RWPE2 (cell line): ENCODE results near the gene OR8B4.

ENCODE experiments used
- ATAC-seq: fragments of 200-7000 bp; cut with Tn5 transposase; 3 replicates; pipeline ENCODE4 v1.9.1; 2021; ENCODE audit warnings: low read depth
- DNase-seq: peaks from one replicate; pipeline ENCODE4 v3.0.0-alpha.2; 2020; ENCODE audit warnings: low spot score
- H3K27ac ChIP-seq: fragments of 450-650 bp; 2 replicates; pipeline ENCODE4 v1.5.1; 2017; ENCODE audit warnings: mild to moderate bottlenecking; ENCODE audit not compliant: poor library complexity, severe bottlenecking
- H3K27me3 ChIP-seq: fragments of 250-450 bp; sonication (Bioruptor Pico); 2 replicates; pipeline ENCODE4 v1.5.1; 2021; ENCODE audit warnings: mild to moderate bottlenecking, moderate library complexity; ENCODE audit not compliant: insufficient read depth, poor library complexity, severe bottlenecking
- H3K36me3 ChIP-seq: fragments of 250-450 bp; sonication (Bioruptor Pico); 2 replicates; pipeline ENCODE4 v1.5.1; 2020; ENCODE audit warnings: low read depth, mild to moderate bottlenecking, moderate library complexity
- H3K4me1 ChIP-seq: fragments of 250-450 bp; sonication (Bioruptor Pico); 2 replicates; pipeline ENCODE4 v1.5.1; 2021; ENCODE audit warnings: mild to moderate bottlenecking, moderate library complexity; ENCODE audit not compliant: insufficient read depth, poor library complexity, severe bottlenecking
- H3K4me3 ChIP-seq: fragments of 250-450 bp; sonication (Bioruptor Pico); 2 replicates; pipeline ENCODE4 v1.5.1; 2021; ENCODE audit warnings: mild to moderate bottlenecking, moderate library complexity; ENCODE audit not compliant: severe bottlenecking
- H3K9me3 ChIP-seq: fragments of 250-450 bp; sonication (Bioruptor Pico); 2 replicates; pipeline ENCODE4 v1.5.1; 2021; ENCODE audit warnings: mild to moderate bottlenecking, moderate library complexity; ENCODE audit not compliant: severe bottlenecking
- CTCF ChIP-seq: fragments of 450-650 bp; IDR thresholded peaks from one replicate; pipeline ENCODE4 v1.5.1; 2017; ENCODE audit warnings: mild to moderate bottlenecking, moderate library complexity; ENCODE audit not compliant: poor library complexity, severe bottlenecking

The OR8B4 gene

GRCh38 chr11:124380585-124380984 lies 44.1 kb downstream of the OR8B4 start:
- Histone ChIP-seq H3K36me3 (no peaks in the 10 kb centered on the region), H3K27me3 (peaks cover 10% of the 10 kb centered on the region), H3K9me3 (no peaks in the 10 kb centered on the region), H3K4me1 (no peaks in the 10 kb centered on the region), H3K4me3 (no peak overlapping the region), H3K27ac (no peak overlapping the region)
- ATAC-seq, result no peak
- no peak for DNase-seq
- TF ChIP-seq CTCF, result no peak

GRCh38 chr11:124376280-124376679 lies 48.4 kb downstream of the OR8B4 start:
- no peaks in the 10 kb centered on the region for H3K36me3 ChIP-seq
- no peak for TF ChIP-seq CTCF
- H3K9me3 ChIP-seq, result no peaks in the 10 kb centered on the region
- no peak overlapping the region for H3K4me3 ChIP-seq
- no peaks in the 10 kb centered on the region for H3K4me1 ChIP-seq
- DNase-seq, result no peak
- no peak overlapping the region for H3K27ac ChIP-seq
- ATAC-seq, result no peak
- H3K27me3 ChIP-seq, result peaks cover 10% of the 10 kb centered on the region
